ENCODE data around the gene TBC1D16. TPM values are rescaled to one million over a fixed set of nuclear protein-coding genes. Genes with fewer than 3 reads are reported as not detected.

TBC1D16 gene
- total RNA-seq, 4 donors from 2014 or later: 26.5 to 44.3 (median 36.3) TPM

DNA sequence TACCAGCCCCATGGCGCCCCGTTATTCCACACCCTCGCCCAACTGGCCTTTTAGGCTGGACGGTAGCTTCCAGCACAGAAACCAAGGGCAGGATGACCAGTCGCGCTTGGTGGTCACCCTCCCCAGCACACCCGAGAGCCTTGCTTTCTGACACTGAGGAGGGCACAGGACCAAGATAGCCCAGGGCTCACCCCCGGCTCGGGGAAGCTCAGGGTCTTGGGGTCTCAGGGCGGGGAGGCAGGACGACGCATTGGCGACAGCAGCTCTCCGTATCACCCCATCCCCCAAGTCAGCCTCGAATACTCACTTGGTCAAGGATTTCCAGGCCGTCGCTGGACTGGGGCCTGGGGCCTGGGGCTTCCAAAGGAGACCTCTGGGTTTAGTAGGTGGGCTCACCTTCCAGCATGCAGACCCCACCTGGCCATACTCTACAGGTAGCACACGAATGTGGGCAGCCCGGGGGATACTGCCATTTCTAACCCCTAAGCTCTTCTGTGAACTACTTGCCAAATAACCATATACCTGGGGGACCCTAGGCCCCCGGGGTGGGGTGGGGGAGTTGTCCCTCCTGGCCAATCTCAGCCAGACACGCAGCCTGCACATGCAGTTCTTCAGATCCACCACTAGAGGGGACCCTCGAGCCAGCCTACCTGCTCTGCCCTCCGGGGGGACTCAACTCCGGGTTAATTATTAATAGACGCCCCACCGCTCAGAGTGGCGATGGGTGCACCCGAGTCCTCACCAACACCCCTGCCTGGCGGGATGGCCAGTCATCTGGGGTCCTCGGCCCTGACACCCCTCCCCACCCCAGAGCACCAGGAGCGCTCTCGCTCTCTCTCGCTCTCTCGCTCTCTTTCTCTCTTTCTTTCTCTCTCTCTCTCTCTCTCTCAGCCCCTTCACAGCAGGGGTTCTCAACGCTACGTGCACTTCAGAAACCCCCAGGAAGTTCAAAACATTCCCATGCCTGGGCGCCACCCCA is 30.0 kb downstream of the TBC1D16 start:
- TF ChIP-seq POLR2AphosphoS5 (IDR thresholded peaks at IDR 0.05) (no peak), POLR2A (IDR thresholded peaks at IDR 0.05) (no peak), EP300 (IDR thresholded peaks at IDR 0.05) (no peak)
- TF ChIP-seq, protein P1, sequence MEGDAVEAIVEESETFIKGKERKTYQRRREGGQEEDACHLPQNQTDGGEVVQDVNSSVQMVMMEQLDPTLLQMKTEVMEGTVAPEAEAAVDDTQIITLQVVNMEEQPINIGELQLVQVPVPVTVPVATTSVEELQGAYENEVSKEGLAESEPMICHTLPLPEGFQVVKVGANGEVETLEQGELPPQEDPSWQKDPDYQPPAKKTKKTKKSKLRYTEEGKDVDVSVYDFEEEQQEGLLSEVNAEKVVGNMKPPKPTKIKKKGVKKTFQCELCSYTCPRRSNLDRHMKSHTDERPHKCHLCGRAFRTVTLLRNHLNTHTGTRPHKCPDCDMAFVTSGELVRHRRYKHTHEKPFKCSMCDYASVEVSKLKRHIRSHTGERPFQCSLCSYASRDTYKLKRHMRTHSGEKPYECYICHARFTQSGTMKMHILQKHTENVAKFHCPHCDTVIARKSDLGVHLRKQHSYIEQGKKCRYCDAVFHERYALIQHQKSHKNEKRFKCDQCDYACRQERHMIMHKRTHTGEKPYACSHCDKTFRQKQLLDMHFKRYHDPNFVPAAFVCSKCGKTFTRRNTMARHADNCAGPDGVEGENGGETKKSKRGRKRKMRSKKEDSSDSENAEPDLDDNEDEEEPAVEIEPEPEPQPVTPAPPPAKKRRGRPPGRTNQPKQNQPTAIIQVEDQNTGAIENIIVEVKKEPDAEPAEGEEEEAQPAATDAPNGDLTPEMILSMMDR (IDR thresholded peaks at IDR 0.05): peak; percentile 88 to 99 (median 94)
- H3K4me1 ChIP-seq: peaks cover 0 to 32% (median 3%) of the 10 kb centered on the region in 3 donors
- no peaks in the 10 kb centered on the region for H3K9me3 ChIP-seq
- ATAC-seq: peak; percentile 38
- H3K27me3 ChIP-seq: no peaks in the 10 kb centered on the region
- WGBS, 2 donors (ENCODE audit: low coverage in 1 of 2): 6 to 50% methylated on average over 3 to 8 of the region's 37 CpGs
- H3K27ac ChIP-seq: no peak overlapping the region
- peaks cover 0 to 47% of the 10 kb centered on the region in 2 donors for H3K36me3 ChIP-seq
- H3K4me3 ChIP-seq: no peak overlapping the region

DNA sequence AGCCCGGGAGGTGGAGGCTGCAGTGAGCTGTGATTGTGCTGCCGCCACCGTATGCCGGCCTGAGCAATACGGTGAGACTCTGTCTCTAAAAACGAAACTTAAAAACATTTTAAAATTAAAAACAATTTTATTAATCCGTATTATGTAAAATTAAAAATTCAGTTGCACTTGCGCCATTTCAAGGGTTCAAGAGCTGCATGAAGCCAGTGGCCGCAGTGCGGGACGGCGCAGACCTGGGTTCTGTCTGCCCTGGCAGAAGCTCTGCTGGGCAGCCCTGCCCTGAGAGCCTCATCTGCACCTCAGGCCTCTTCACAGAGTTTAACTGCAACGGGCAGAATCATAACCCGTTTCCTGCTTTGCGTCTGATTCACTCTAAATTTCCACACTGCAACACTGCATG is 31.7 kb downstream of the TBC1D16 start:
- no peak for ATAC-seq
- TF ChIP-seq EP300 (IDR thresholded peaks at IDR 0.05) (no peak), POLR2AphosphoS5 (IDR thresholded peaks at IDR 0.05) (no peak), POLR2A (IDR thresholded peaks at IDR 0.05) (no peak)
- TF ChIP-seq, protein P1 (IDR thresholded peaks at IDR 0.05): no peak
- Histone ChIP-seq H3K9me3 (no peaks in the 10 kb centered on the region), H3K4me3 (no peak overlapping the region), H3K27ac (no peak overlapping the region), H3K27me3 (no peaks in the 10 kb centered on the region), H3K4me1 (peaks cover 0 to 28% (median 3%) of the 10 kb centered on the region in 3 donors), H3K36me3 (peaks cover 0 to 30% of the 10 kb centered on the region in 2 donors)
- WGBS, 2 donors (ENCODE audit: low coverage in 1 of 2): 91 to 95% methylated on average over 14 to 15 of the region's 15 CpGs

DNA sequence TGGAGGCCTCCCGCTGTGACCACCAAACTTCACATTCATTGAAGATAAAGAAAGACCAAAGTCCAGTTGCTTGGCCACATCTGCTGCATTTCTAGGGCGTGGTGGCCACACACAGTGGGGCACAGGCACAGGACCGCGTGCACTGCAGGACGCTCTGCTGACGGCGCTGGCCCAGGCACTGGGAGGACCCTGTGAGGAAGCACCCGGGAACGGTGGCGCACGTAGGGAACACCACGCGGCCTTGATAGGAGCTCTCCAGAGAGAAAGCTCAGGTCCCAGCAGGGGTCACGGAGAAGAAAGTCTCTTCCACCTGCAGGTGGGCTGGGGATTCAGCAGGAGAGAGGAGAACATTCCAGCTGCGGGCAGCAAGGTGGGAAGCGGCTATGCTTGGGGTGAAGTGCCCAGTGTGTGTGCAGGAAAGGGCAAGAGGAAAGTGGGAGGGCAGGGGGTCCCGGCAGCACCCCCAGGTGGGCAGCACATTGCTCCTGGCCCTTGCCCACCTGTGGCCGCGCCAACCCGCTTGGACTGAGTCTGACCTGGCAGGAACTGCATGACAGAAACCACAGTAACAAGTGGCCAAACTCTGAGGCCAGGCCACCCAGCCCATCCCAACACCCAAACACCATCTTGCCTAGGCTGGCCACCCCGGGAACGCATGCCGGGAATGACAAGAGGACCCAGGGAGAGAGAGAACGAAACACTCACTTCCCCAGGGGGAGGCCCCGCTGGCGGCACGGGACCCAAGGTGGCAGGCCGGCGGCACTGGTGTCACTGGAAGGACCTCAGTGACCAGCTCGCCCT is 32.8 kb downstream of the TBC1D16 start:
- Histone ChIP-seq H3K4me1 (peaks cover 0 to 18% (median 0%) of the 10 kb centered on the region in 3 donors), H3K36me3 (peaks cover 0 to 29% of the 10 kb centered on the region in 2 donors), H3K27me3 (no peaks in the 10 kb centered on the region), H3K27ac (no peak overlapping the region), H3K9me3 (no peaks in the 10 kb centered on the region), H3K4me3 (no peak overlapping the region)
- no peak for TF ChIP-seq EP300 (IDR thresholded peaks at IDR 0.05)
- TF ChIP-seq POLR2AphosphoS5 (IDR thresholded peaks at IDR 0.05): no peak
- TF ChIP-seq, protein P1 (IDR thresholded peaks at IDR 0.05): no peak
- TF ChIP-seq POLR2A (IDR thresholded peaks at IDR 0.05): no peak
- ATAC-seq: no peak
- WGBS, 2 donors (ENCODE audit: low coverage in 1 of 2): 98% methylated on average over 7 to 10 of the region's 30 CpGs

DNA sequence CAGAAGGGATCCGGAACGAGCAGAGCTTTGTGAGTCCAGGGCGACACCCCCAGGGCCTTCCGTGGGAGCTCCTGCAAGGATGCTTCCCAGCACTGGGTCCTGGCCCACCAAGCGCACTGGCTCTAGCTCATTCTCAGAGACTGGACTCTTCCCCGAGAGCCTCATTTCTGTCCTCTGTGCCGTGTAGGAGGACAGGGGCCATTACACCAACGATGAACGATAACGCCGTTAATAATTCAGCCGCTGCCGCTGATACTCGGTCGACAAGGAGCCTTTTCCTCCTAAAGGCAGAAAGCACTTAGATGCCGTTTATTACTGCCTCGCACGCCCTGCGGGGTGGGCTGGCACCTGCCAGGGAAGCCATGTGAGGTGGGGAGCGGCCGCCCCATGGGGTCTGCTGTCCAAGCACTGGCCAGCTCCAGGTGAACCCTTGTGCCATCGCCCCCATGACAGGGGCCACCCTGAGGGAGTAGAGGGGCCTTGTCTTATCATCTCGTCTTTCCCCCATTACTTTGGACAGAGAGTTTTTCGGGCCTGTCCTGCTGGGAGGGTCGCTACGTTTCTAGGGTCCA is 33.5 kb downstream of the TBC1D16 start:
- Histone ChIP-seq H3K4me3 (no peak overlapping the region), H3K27me3 (no peaks in the 10 kb centered on the region), H3K4me1 (peaks cover 0 to 18% (median 0%) of the 10 kb centered on the region in 3 donors), H3K9me3 (no peaks in the 10 kb centered on the region), H3K27ac (no peak overlapping the region), H3K36me3 (peaks cover 0 to 27% of the 10 kb centered on the region in 2 donors)
- no peak for TF ChIP-seq POLR2A (IDR thresholded peaks at IDR 0.05)
- no peak for ATAC-seq
- 83 to 97% methylated on average over 6 of the region's 26 CpGs for WGBS, 2 donors (ENCODE audit: low coverage in 1 of 2)

Data from gastroesophageal sphincter (tissue), 4 donors.